DND-41 (cell line): ENCODE data around the gene RBM42.

Experiments used
- CTCF ChIP-seq: IDR thresholded peaks from 2 replicates; pipeline ENCODE4 v1.5.1; 2012; ENCODE audit warnings: borderline replicate concordance, low read length, moderate library complexity, mild to moderate bottlenecking; ENCODE audit not compliant: poor library complexity, severe bottlenecking; ENCODE audit errors: extremely low read depth
- EZH2 ChIP-seq: IDR thresholded peaks from 3 replicates; pipeline ENCODE4 v1.6.1; 2012; ENCODE audit warnings: borderline replicate concordance, low read depth, mild to moderate bottlenecking, moderate library complexity, low read length, inconsistent platforms; ENCODE audit not compliant: severe bottlenecking

- TF ChIP-seq CTCF (no peak), EZH2 (no peak)
Observed at GRCh38 chr19:35582760-35583159, 46.1 kb upstream of the RBM42 start.
